Measurements from ENCODE around the gene PCK2. TPM values are rescaled to one million over a fixed set of nuclear protein-coding genes. Genes with fewer than 3 reads are reported as not detected.
A peak's percentile ranks its signal among the peaks of the same experiment; 100 is the strongest.

PCK2 gene
- total RNA-seq, 1 experiment from 2014 or later, result 106 TPM

GRCh38 chr14:24136684-24137528, 42.8 kb downstream of the PCK2 start:
- peak overlapping the region; percentile 98 for H3K4me3 ChIP-seq (ENCODE audit: low read length)
- peaks cover 44% of the 10 kb centered on the region for H3K4me1 ChIP-seq (ENCODE audit: low read length)

GRCh38 chr14:24137529-24138395, 43.7 kb downstream of the PCK2 start:
- Histone ChIP-seq H3K27me3 (ENCODE audit: low read length) (no peaks in the 10 kb centered on the region), H2AFZ (ENCODE audit: low read length) (no peak overlapping the region), H3K27ac (ENCODE audit: low read length) (peak overlapping the region; percentile 71), H3K4me1 (ENCODE audit: low read length) (peaks cover 51% of the 10 kb centered on the region), H3K9ac (ENCODE audit: low read length) (peak overlapping the region; percentile 98), H3K9me2 (replicated peaks; ENCODE audit: insufficient read depth, low read length) (no peaks in the 10 kb centered on the region), H3K36me3 (ENCODE audit: insufficient read depth, low read length) (peaks cover 23% of the 10 kb centered on the region), H3K9me3 (ENCODE audit: low read length) (no peaks in the 10 kb centered on the region), H3K4me2 (ENCODE audit: low read depth, low read length, poor library complexity, severe bottlenecking) (peak overlapping the region; percentile 87), H4K20me1 (ENCODE audit: insufficient read depth, low read depth, low read length) (no peaks in the 10 kb centered on the region), H3K79me2 (ENCODE audit: low read length) (peaks cover 51% of the 10 kb centered on the region), H3K4me3 (ENCODE audit: low read length) (peak overlapping the region; percentile 98)
- DNase-seq, result peak; percentile 60

More at GRCh38 chr14:24136684-24137528, 42.8 kb downstream of the PCK2 start:
- H3K9ac ChIP-seq (ENCODE audit: low read length), result peak overlapping the region; percentile 98
- H2AFZ ChIP-seq (ENCODE audit: low read length), result no peak overlapping the region
- no peaks in the 10 kb centered on the region for H3K9me3 ChIP-seq (ENCODE audit: low read length)
- no peaks in the 10 kb centered on the region for H3K9me2 ChIP-seq (replicated peaks; ENCODE audit: insufficient read depth, low read length)
- H4K20me1 ChIP-seq (ENCODE audit: insufficient read depth, low read depth, low read length), result no peaks in the 10 kb centered on the region
- peaks cover 23% of the 10 kb centered on the region for H3K36me3 ChIP-seq (ENCODE audit: insufficient read depth, low read length)
- H3K4me2 ChIP-seq (ENCODE audit: low read depth, low read length, poor library complexity, severe bottlenecking), result peak overlapping the region; percentile 87
- DNase-seq, result peak; percentile 82
- H3K79me2 ChIP-seq (ENCODE audit: low read length), result peaks cover 51% of the 10 kb centered on the region
- H3K27ac ChIP-seq (ENCODE audit: low read length), result peak overlapping the region; percentile 71
- H3K27me3 ChIP-seq (ENCODE audit: low read length), result no peaks in the 10 kb centered on the region

GRCh38 chr14:24138396-24139271, 44.5 kb downstream of the PCK2 start:
- Histone ChIP-seq H3K9me3 (ENCODE audit: low read length) (no peaks in the 10 kb centered on the region), H3K79me2 (ENCODE audit: low read length) (peaks cover 51% of the 10 kb centered on the region), H4K20me1 (ENCODE audit: insufficient read depth, low read depth, low read length) (no peaks in the 10 kb centered on the region), H3K36me3 (ENCODE audit: insufficient read depth, low read length) (peaks cover 23% of the 10 kb centered on the region), H3K9me2 (replicated peaks; ENCODE audit: insufficient read depth, low read length) (no peaks in the 10 kb centered on the region), H3K9ac (ENCODE audit: low read length) (peak overlapping the region; percentile 94), H2AFZ (ENCODE audit: low read length) (no peak overlapping the region), H3K4me1 (ENCODE audit: low read length) (peaks cover 60% of the 10 kb centered on the region), H3K27me3 (ENCODE audit: low read length) (no peaks in the 10 kb centered on the region), H3K27ac (ENCODE audit: low read length) (no peak overlapping the region), H3K4me2 (ENCODE audit: low read depth, low read length, poor library complexity, severe bottlenecking) (peak overlapping the region; percentile 87), H3K4me3 (ENCODE audit: low read length) (no peak overlapping the region; the same call in 1 of the 2 replicates)
- DNase-seq, result no peak

- H3K27me3 ChIP-seq (ENCODE audit: low read length), result no peaks in the 10 kb centered on the region
- peak overlapping the region; percentile 83 for H3K4me3 ChIP-seq (ENCODE audit: low read length)
- peak overlapping the region; percentile 52 for H3K27ac ChIP-seq (ENCODE audit: low read length)
- peak overlapping the region; percentile 76 for H3K4me2 ChIP-seq (ENCODE audit: low read depth, low read length, poor library complexity, severe bottlenecking)
- H3K4me1 ChIP-seq (ENCODE audit: low read length), result peaks cover 67% of the 10 kb centered on the region
- peaks cover 59% of the 10 kb centered on the region for H3K79me2 ChIP-seq (ENCODE audit: low read length)
- H3K9ac ChIP-seq (ENCODE audit: low read length), result peak overlapping the region; percentile 94
- H3K9me3 ChIP-seq (ENCODE audit: low read length), result no peaks in the 10 kb centered on the region
- no peak overlapping the region for H2AFZ ChIP-seq (ENCODE audit: low read length)
- peak; percentile 62 for DNase-seq
- H3K9me2 ChIP-seq (replicated peaks; ENCODE audit: insufficient read depth, low read length), result no peaks in the 10 kb centered on the region
- H3K36me3 ChIP-seq (ENCODE audit: insufficient read depth, low read length), result peaks cover 24% of the 10 kb centered on the region
- no peaks in the 10 kb centered on the region for H4K20me1 ChIP-seq (ENCODE audit: insufficient read depth, low read depth, low read length)
These were observed 45.3 kb downstream of the PCK2 start for GRCh38 chr14:24139272-24139934.

- Histone ChIP-seq H3K27me3 (ENCODE audit: low read length) (no peaks in the 10 kb centered on the region), H3K79me2 (ENCODE audit: low read length) (peaks cover 75% of the 10 kb centered on the region), H3K4me2 (ENCODE audit: low read depth, low read length, poor library complexity, severe bottlenecking) (peak within 1 kb of the TSS; percentile 82), H3K36me3 (ENCODE audit: insufficient read depth, low read length) (peaks cover 30% of the 10 kb centered on the region), H3K9me3 (ENCODE audit: low read length) (no peaks in the 10 kb centered on the region), H3K4me1 (ENCODE audit: low read length) (peaks cover 73% of the 10 kb centered on the region), H3K9ac (ENCODE audit: low read length) (peak within 1 kb of the TSS; percentile 94), H3K27ac (ENCODE audit: low read length) (peak within 1 kb of the TSS; percentile 81), H3K4me3 (ENCODE audit: low read length) (peak within 1 kb of the TSS; percentile 83), H3K9me2 (replicated peaks; ENCODE audit: insufficient read depth, low read length) (no peaks in the 10 kb centered on the region), H2AFZ (ENCODE audit: low read length) (peak within 1 kb of the TSS; percentile 32; the same call in 1 of the 2 replicates), H4K20me1 (ENCODE audit: insufficient read depth, low read depth, low read length) (no peaks in the 10 kb centered on the region)
- peak; percentile 100 for DNase-seq
These were observed 47.2 kb downstream of the PCK2 start, which contains the start of gene EMC9 for GRCh38 chr14:24141097-24141880. Gene EMC9 (minus strand): TSS chr14:24141591. CDS start chr14:24141304, 287 bp downstream.

- no peak overlapping the region for H3K4me2 ChIP-seq (ENCODE audit: low read depth, low read length, poor library complexity, severe bottlenecking)
- H3K9me2 ChIP-seq (replicated peaks; ENCODE audit: insufficient read depth, low read length), result no peaks in the 10 kb centered on the region
- H2AFZ ChIP-seq (ENCODE audit: low read length), result no peak overlapping the region
- peaks cover 59% of the 10 kb centered on the region for H3K4me1 ChIP-seq (ENCODE audit: low read length)
- no peak for DNase-seq
- H3K4me3 ChIP-seq (ENCODE audit: low read length), result no peak overlapping the region
- peaks cover 9% of the 10 kb centered on the region for H4K20me1 ChIP-seq (ENCODE audit: insufficient read depth, low read depth, low read length)
- H3K27ac ChIP-seq (ENCODE audit: low read length), result peak overlapping the region; percentile 2; the same call in 1 of the 2 replicates
- no peak overlapping the region for H3K9ac ChIP-seq (ENCODE audit: low read length)
- H3K9me3 ChIP-seq (ENCODE audit: low read length), result no peaks in the 10 kb centered on the region
- no peaks in the 10 kb centered on the region for H3K27me3 ChIP-seq (ENCODE audit: low read length)
- peaks cover 66% of the 10 kb centered on the region for H3K79me2 ChIP-seq (ENCODE audit: low read length)
- peaks cover 21% of the 10 kb centered on the region for H3K36me3 ChIP-seq (ENCODE audit: insufficient read depth, low read length)
These were observed 49.4 kb downstream of the PCK2 start for GRCh38 chr14:24143511-24143910.

GRCh38 chr14:24144451-24144850, 50.3 kb downstream of the PCK2 start:
- Histone ChIP-seq H4K20me1 (ENCODE audit: insufficient read depth, low read depth, low read length) (peaks cover 12% of the 10 kb centered on the region), H3K9me3 (ENCODE audit: low read length) (no peaks in the 10 kb centered on the region), H3K4me1 (ENCODE audit: low read length) (peaks cover 58% of the 10 kb centered on the region), H3K4me3 (ENCODE audit: low read length) (no peak overlapping the region; the same call in 1 of the 2 replicates), H3K9me2 (replicated peaks; ENCODE audit: insufficient read depth, low read length) (no peaks in the 10 kb centered on the region), H3K27me3 (ENCODE audit: low read length) (no peaks in the 10 kb centered on the region), H3K9ac (ENCODE audit: low read length) (peak overlapping the region; percentile 99; the same call in 1 of the 2 replicates), H2AFZ (ENCODE audit: low read length) (no peak overlapping the region), H3K36me3 (ENCODE audit: insufficient read depth, low read length) (peaks cover 16% of the 10 kb centered on the region), H3K79me2 (ENCODE audit: low read length) (peaks cover 66% of the 10 kb centered on the region), H3K4me2 (ENCODE audit: low read depth, low read length, poor library complexity, severe bottlenecking) (peak overlapping the region; percentile 89), H3K27ac (ENCODE audit: low read length) (no peak overlapping the region)
- no peak for DNase-seq

All from Karpas-422 (cell line).